GM23338 (cell line): ENCODE results near the gene C17orf114.

Experiments used
- ATAC-seq: fragments of 200-7000 bp; cut with Tn5 transposase; 3 replicates; pipeline ENCODE4 v1.9.1; 2020
- DNase-seq: peaks from one replicate; pipeline ENCODE4 v3.0.0-alpha.2; 2015; ENCODE audit warnings: low spot score
- H2AFZ ChIP-seq: fragments of 200-600 bp; sonication (generic); 2 replicates; pipeline ENCODE4 v1.8.0; 2016; ENCODE audit warnings: antibody characterized with exemption, mild to moderate bottlenecking, moderate library complexity
- H3F3A ChIP-seq: fragments of 200-600 bp; sonication (generic); replicated peaks from 2 replicates; pipeline ENCODE4 v1.8.0; 2017; ENCODE audit warnings: antibody characterized with exemption, mixed run types, low read depth
- H3K27ac ChIP-seq: fragments of 200-600 bp; sonication (generic); 2 replicates; pipeline ENCODE4 v1.6.1; 2016; ENCODE audit warnings: low read depth
- H3K27me3 ChIP-seq: fragments of 200-600 bp; sonication (generic); 2 replicates; pipeline ENCODE4 v1.8.0; 2016; ENCODE audit warnings: mild to moderate bottlenecking, mixed run types, moderate library complexity; ENCODE audit not compliant: insufficient read depth
- H3K36me3 ChIP-seq: fragments of 200-600 bp; sonication (generic); 2 replicates; pipeline ENCODE4 v1.8.0; 2016; ENCODE audit warnings: mild to moderate bottlenecking; ENCODE audit not compliant: insufficient read depth
- H3K4me1 ChIP-seq: fragments of 200-600 bp; sonication (generic); 2 replicates; pipeline ENCODE4 v1.8.0; 2016; ENCODE audit warnings: mild to moderate bottlenecking, moderate library complexity; ENCODE audit not compliant: insufficient read depth
- H3K4me2 ChIP-seq: fragments of 200-600 bp; sonication (generic); 2 replicates; pipeline ENCODE4 v1.7.1; 2017; ENCODE audit warnings: mixed run types
- H3K4me3 ChIP-seq: fragments of 200-600 bp; sonication (generic); 2 replicates; pipeline ENCODE4 v1.6.1; 2016; ENCODE audit warnings: mixed run types
- H3K79me2 ChIP-seq: fragments of 200-600 bp; sonication (generic); replicated peaks from 2 replicates; pipeline ENCODE4 v1.8.0; 2017; ENCODE audit warnings: mild to moderate bottlenecking; ENCODE audit not compliant: insufficient read depth
- H3K9me2 ChIP-seq: fragments of 200-600 bp; sonication (generic); 2 replicates; pipeline ENCODE4 v1.8.0; 2017; ENCODE audit not compliant: insufficient read depth
- H4K20me1 ChIP-seq: fragments of 200-600 bp; sonication (generic); replicated peaks from 2 replicates; pipeline ENCODE4 v1.8.0; 2017; ENCODE audit warnings: mild to moderate bottlenecking; ENCODE audit not compliant: insufficient read depth
- H3K27ac Mint-ChIP-seq: 2 replicates; pipeline ENCODE4 v1.8.0; 2020; ENCODE audit warnings: inconsistent platforms, mild to moderate bottlenecking, moderate library complexity, mixed read lengths
- H3K27me3 Mint-ChIP-seq: 3 replicates; pipeline ENCODE4 v1.8.0; 2022; ENCODE audit warnings: low read depth, mild to moderate bottlenecking, moderate library complexity, mixed read lengths, inconsistent platforms; ENCODE audit not compliant: insufficient read depth, poor library complexity
- H3K36me3 Mint-ChIP-seq: 3 replicates; pipeline ENCODE4 v1.8.0; 2021; ENCODE audit warnings: low read depth, mild to moderate bottlenecking, inconsistent platforms, moderate library complexity, mixed read lengths
- H3K4me1 Mint-ChIP-seq: 3 replicates; pipeline ENCODE4 v1.8.0; 2020; ENCODE audit warnings: mild to moderate bottlenecking, inconsistent platforms, mixed read lengths
- H3K4me3 Mint-ChIP-seq: 3 replicates; pipeline ENCODE4 v1.8.0; 2021; ENCODE audit warnings: moderate library complexity, mild to moderate bottlenecking, inconsistent platforms, mixed read lengths
- H3K9me3 Mint-ChIP-seq: 3 replicates; pipeline ENCODE4 v1.8.0; 2020; ENCODE audit warnings: moderate library complexity, mild to moderate bottlenecking, inconsistent platforms, mixed read lengths
- CTCF ChIP-seq, 2 experiments: fragments of 200-600 bp in 1 of 2; sonication (generic) in 1 of 2; conservative IDR thresholded peaks; 2 replicates each; pipeline versions ENCODE4 v1.5.1 to v1.6.1; 2016 to 2017; ENCODE audit warnings: antibody characterized with exemption in 2 of 2, low read depth in 2 of 2, mild to moderate bottlenecking in 2 of 2, moderate library complexity in 1 of 2
- ETS1 ChIP-seq: IDR thresholded peaks from 2 replicates; pipeline ENCODE4 v1.6.1; 2016; ENCODE audit warnings: antibody characterized with exemption
- EZH2 ChIP-seq: fragments of 200-600 bp; sonication (generic); IDR thresholded peaks from one replicate; pipeline ENCODE4 v1.8.0; 2017; ENCODE audit warnings: antibody characterized with exemption, mild to moderate bottlenecking, low read depth; ENCODE audit not compliant: unreplicated experiment
- REST ChIP-seq: IDR thresholded peaks from one replicate; pipeline ENCODE4 v1.6.1; 2018; ENCODE audit warnings: antibody characterized with exemption; ENCODE audit not compliant: unreplicated experiment
- ZNF462 ChIP-seq: fragments of 250-450 bp; sonication (Bioruptor Pico); IDR thresholded peaks from 2 replicates; pipeline ENCODE4 v1.5.0; 2020; ENCODE audit warnings: mild to moderate bottlenecking, moderate library complexity

The C17orf114 gene

GRCh38 chr17:4838309-4838785 is 36.2 kb upstream of the C17orf114 start:
- Histone ChIP-seq H3K36me3 (no peaks in the 10 kb centered on the region), H3K9me2 (no peaks in the 10 kb centered on the region), H2AFZ (no peak overlapping the region), H3K27ac (no peak overlapping the region), H3F3A (peaks cover 8% of the 10 kb centered on the region), H3K27me3 (no peaks in the 10 kb centered on the region), H3K4me2 (no peak overlapping the region), H3K4me3 (no peak overlapping the region), H4K20me1 (peaks cover 13% of the 10 kb centered on the region), H3K79me2 (peaks cover 80% of the 10 kb centered on the region), H3K4me1 (peaks cover 15% of the 10 kb centered on the region)
- TF ChIP-seq REST (no peak), ETS1 (no peak), ZNF462 (CRISPR knock-in tag) (no peak), EZH2 (no peak), CTCF (conservative IDR thresholded peaks at IDR 0.05; ENCODE audit: low read depth in 2 of 2) (no peak)
- H3K27ac Mint-ChIP-seq: no peak overlapping the region
- ATAC-seq (no peak), DNase-seq (no peak)
- H3K36me3 Mint-ChIP-seq: no peaks in the 10 kb centered on the region; the same call in 2 of the 3 replicates
- H3K9me3 Mint-ChIP-seq: no peaks in the 10 kb centered on the region
- H3K27me3 Mint-ChIP-seq: peaks cover 2% of the 10 kb centered on the region
- H3K4me3 Mint-ChIP-seq: no peak overlapping the region
- peaks cover 40% of the 10 kb centered on the region for H3K4me1 Mint-ChIP-seq
